KOPT-K1 (cell line): ENCODE data around the gene OR4C6.

Experiments used
- H3K27ac ChIP-seq: fragments of 200-600 bp; sonication (generic); 2 replicates; pipeline ENCODE4 v1.5.1; 2016; ENCODE audit warnings: antibody characterized with exemption, mild to moderate bottlenecking, low read depth, low read length; ENCODE audit not compliant: poor library complexity, severe bottlenecking
- H3K36me3 ChIP-seq: fragments of 200-600 bp; sonication (generic); 2 replicates; pipeline ENCODE4 v1.5.1; 2017; ENCODE audit warnings: antibody characterized with exemption, mild to moderate bottlenecking, low read length, moderate library complexity; ENCODE audit not compliant: insufficient read depth
- H3K9me3 ChIP-seq: fragments of 200-600 bp; sonication (generic); 2 replicates; pipeline ENCODE4 v1.5.1; 2017; ENCODE audit warnings: antibody characterized with exemption, low read length, mild to moderate bottlenecking; ENCODE audit not compliant: insufficient read depth, poor library complexity, severe bottlenecking

OR4C6 gene

DNA sequence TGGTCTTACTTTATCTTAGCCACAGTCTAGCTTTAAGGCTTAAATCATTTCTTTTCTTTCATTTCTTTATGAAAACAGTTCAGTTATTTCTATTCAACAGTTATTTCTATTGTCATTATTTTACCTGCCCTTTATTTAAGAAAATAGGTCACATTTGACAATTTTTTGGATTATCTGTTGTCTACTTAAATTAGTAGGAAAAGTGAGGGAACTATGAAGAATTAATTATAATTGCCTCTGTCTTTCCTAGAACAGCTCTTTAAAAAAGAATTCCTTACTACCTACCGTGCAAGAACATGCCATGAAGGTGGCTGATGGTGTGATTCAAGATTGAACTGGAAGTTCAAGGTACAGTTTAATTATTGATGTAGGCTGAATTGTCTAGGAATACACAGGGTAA lies at the start of gene OR4C6:
OR4C6 (plus strand) TSS at position 301 of the 400 bp plus-strand sequence. CDS start 2,966 bp downstream, outside the sequence.
- H3K36me3 ChIP-seq: no peaks in the 10 kb centered on the region
- no peaks in the 10 kb centered on the region for H3K9me3 ChIP-seq

DNA sequence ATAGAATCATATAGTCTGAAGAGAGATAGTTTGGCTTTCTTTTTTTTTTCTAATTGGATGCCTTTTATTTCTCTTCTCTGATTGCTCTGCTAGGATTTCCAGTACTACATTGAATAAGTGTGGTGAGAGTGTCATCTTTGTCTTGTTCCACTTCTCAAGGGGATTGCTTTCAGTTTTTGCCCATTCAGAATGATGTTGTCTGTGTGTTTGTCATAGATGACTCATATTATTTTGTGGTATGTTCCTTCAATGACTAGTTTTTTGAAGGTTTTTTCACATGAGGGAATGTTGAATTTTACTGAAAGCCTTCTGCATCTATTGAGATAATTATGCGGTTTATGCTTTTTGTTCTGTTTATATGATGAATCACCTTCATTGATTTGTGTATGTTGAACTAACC lies 37.5 kb upstream of the OR4C6 start:
- H3K27ac ChIP-seq: no peak overlapping the region
- H3K9me3 ChIP-seq: peaks cover 5% of the 10 kb centered on the region
- no peaks in the 10 kb centered on the region for H3K36me3 ChIP-seq

More for the DNA sequence above, at the start of gene OR4C6:
- H3K27ac ChIP-seq: no peak within 1 kb of the TSS

DNA sequence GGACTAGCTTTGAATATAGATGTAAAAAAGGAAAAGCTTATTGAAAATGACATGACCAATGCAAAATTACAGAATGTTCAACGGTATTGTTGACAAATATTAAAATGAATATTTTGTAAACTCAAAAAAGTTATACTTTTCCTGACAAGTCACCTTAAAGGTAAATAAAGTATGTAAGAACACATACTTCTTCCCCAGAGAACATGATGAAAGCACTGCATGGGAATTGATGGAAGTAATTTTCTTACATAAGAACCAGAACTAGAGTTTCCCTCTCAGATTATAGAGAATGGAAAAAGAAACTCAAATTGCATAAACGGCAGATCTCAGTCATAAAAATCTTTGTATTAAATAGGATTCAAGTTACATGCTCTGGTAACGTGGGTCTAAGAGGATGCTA lies 27.2 kb upstream of the OR4C6 start, which contains the start of gene OR4P4:
OR4P4 (plus strand) TSS at position 301 of the 400 bp plus-strand sequence.
- Histone ChIP-seq H3K36me3 (no peaks in the 10 kb centered on the region), H3K27ac (no peak within 1 kb of the TSS), H3K9me3 (no peaks in the 10 kb centered on the region)

DNA sequence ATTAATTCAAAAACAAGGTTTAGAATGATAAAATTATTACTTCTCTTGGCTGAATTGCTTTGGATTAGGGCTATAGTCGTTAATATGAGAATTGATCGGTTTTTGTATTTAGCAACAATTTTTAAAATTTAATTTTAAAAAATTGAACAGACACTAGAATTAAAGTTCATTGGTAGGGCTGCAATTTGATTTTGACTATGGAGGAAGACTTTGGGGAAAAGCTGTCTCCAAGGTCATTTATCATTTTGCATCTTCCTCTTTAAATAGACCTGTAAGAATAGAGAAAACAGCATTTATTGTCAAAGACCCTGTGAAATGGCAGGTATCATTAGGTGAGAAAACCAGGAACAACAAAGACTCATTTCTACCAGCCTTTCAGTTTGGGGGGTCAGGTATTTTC lies 14.0 kb upstream of the OR4C6 start, which contains the start of gene OR4S2:
OR4S2 (plus strand) TSS at position 301 of the 400 bp plus-strand sequence. CDS start 2,577 bp downstream, outside the sequence.
- Histone ChIP-seq H3K27ac (no peak within 1 kb of the TSS), H3K36me3 (no peaks in the 10 kb centered on the region), H3K9me3 (no peaks in the 10 kb centered on the region)

DNA sequence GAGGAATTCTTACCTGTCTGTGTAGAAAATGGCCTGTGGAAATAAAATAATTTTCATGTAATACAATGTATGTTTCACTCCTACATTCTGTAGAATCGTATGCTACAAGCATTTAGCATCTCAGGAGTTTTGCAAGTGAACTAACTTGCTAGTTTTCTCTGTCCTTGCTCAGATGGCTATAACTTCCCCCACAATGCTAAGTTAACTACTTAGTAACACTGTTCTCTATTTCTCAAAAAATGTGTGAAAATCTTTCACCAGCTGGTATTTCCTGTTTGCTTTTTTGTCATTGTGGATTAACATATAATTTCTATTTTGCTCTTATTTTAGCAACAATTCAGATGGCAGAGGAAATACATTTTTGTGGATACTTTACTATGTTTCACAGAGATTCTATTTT lies 9.4 kb upstream of the OR4C6 start:
- Histone ChIP-seq H3K9me3 (no peaks in the 10 kb centered on the region), H3K36me3 (no peaks in the 10 kb centered on the region), H3K27ac (no peak overlapping the region)

DNA sequence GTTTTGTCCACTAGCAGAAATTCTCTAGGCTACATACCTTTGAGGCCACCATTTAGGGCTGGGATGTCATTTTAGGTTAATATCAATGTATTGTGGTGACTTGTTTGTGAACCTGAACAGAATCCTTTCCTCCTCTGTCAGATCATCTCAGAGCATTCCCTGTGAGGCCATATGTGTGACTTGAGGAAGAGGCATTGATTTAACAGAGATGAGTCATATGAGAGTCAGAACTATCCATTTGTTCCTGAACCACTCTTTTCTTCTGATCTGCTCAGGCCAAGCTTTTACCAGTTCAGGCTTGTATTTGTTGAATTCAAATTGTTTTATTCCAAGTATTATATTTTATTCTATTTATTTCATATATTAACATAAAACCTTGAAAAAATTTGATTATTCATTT lies 6.9 kb upstream of the OR4C6 start:
- no peaks in the 10 kb centered on the region for H3K36me3 ChIP-seq
- H3K27ac ChIP-seq: no peak overlapping the region
- H3K9me3 ChIP-seq: no peaks in the 10 kb centered on the region

DNA sequence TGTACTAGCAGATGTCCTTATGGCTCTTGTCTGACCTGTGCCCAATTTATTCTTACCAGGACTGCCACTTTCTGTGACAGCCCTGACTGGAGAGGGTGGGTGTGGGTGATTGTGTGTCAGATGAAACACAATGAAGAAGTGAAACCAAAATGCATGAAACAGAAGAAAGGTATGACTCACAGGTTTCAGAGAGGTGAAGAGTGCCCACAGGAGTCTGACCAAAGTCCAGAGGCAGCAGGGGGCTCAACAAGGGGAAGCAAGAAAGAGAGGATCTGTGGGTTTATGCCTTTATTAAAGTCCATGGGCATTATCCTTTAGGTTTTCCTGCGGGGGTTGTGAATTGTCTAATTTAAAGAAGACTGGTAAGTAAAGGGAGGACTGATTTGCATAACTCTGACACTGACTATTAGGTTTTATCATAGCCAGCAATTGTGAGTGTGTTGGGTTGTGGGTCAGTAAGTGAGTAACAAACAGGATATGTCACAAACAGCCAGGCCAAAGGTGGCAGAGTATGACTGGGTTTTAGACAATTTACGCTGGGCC lies 3.9 kb upstream of the OR4C6 start:
- no peaks in the 10 kb centered on the region for H3K36me3 ChIP-seq
- no peak overlapping the region for H3K27ac ChIP-seq
- no peaks in the 10 kb centered on the region for H3K9me3 ChIP-seq

DNA sequence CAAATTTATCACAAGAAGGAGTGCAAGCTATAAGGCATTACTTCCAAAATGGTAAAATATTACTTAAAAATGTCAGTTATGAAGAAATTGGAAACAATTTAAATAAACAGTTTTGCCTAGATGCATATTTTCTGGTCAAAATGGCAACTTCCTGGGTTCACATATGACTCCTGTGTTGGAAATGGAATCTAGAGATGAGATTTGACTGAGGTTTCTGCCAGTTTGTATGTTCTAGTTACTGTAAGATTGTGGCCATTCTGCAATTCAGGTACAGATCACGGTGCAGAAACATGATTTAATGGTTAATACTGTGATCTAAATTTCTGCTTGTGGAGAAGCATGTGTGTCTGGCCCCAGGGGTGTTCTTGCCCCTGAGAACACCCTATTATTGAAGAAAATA lies 3.4 kb upstream of the OR4C6 start:
- Histone ChIP-seq H3K9me3 (no peaks in the 10 kb centered on the region), H3K36me3 (no peaks in the 10 kb centered on the region), H3K27ac (no peak overlapping the region)

DNA sequence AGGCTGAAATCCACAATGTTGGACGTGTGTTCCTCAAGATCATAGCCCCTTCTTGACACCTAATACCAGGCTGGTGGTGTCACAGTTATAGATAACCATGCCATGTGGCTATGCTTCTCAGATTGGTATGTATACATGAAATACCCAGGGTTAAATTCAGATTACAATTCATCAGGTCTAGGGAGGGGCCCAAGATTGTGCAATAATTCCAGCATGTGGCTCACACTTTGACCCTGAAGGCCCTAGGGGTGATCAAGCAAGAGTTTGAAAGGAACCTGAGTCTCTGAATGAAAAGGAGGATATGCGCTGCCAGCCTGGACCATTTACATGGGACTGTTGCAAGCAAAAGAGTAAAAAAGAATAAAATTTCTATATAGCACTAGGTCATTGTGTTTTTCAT lies 7.4 kb downstream of the OR4C6 start:
- no peaks in the 10 kb centered on the region for H3K36me3 ChIP-seq
- no peak overlapping the region for H3K27ac ChIP-seq
- no peaks in the 10 kb centered on the region for H3K9me3 ChIP-seq

DNA sequence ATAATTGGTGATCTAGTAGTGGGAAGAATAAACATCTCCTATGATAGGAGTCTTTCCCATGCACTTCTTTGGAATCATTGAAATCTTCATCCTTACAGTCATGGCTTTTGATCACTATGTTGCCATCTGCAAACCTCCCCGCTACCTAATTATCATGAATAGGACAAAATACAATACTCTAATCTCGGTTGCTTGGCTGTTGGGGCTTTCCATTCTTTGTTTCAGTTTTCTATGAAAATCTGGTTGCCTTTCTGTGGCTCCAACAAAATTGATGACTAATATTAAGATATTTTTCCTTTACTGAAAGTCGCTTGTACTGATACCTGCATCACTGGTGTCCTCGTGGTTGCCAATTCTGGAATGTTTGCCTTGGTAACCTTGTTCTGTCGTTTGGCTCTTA lies 11.9 kb downstream of the OR4C6 start:
- H3K9me3 ChIP-seq: no peaks in the 10 kb centered on the region
- no peak overlapping the region for H3K27ac ChIP-seq
- H3K36me3 ChIP-seq: no peaks in the 10 kb centered on the region

- Histone ChIP-seq H3K36me3 (no peaks in the 10 kb centered on the region), H3K27ac (no peak overlapping the region), H3K9me3 (no peaks in the 10 kb centered on the region)
Observed at GRCh38 chr11:55697817-55698216, 35.8 kb downstream of the OR4C6 start.

GRCh38 chr11:55701429-55701828 lies 39.4 kb downstream of the OR4C6 start:
- Histone ChIP-seq H3K27ac (no peak overlapping the region), H3K36me3 (no peaks in the 10 kb centered on the region), H3K9me3 (no peaks in the 10 kb centered on the region)

- Histone ChIP-seq H3K9me3 (no peaks in the 10 kb centered on the region), H3K27ac (no peak overlapping the region), H3K36me3 (no peaks in the 10 kb centered on the region)
Observed at GRCh38 chr11:55707029-55707428, 45.0 kb downstream of the OR4C6 start.

- no peaks in the 10 kb centered on the region for H3K36me3 ChIP-seq
- H3K9me3 ChIP-seq: no peaks in the 10 kb centered on the region
- H3K27ac ChIP-seq: no peak overlapping the region
Observed at GRCh38 chr11:55714982-55715888, 53.2 kb downstream of the OR4C6 start.
